ENCODE results near the gene JAM3. TPM values are rescaled to one million over a fixed set of nuclear protein-coding genes. Genes with fewer than 3 reads are reported as not detected.

JAM3 gene
- total and polyA plus RNA-seq, 9 of the 15 experiments (the other 6 are each of a cell fraction or from before 2014, with no cell fraction given), result 0.22 to 0.76 (median 0.40) TPM

- TF ChIP-seq ZNF347 (CRISPR knock-in tag; IDR thresholded peaks at IDR 0.05; ENCODE audit: low read depth) (no peak), KAT7 (CRISPR knock-in tag; IDR thresholded peaks at IDR 0.05; ENCODE audit: borderline replicate concordance) (no peak), BCL6 (CRISPR knock-in tag; IDR thresholded peaks at IDR 0.05) (no peak), ELF2 (CRISPR knock-in tag; IDR thresholded peaks at IDR 0.05) (no peak), ZBTB8A (IDR thresholded peaks at IDR 0.05; ENCODE audit: partially characterized antibody) (no peak), SIX5 (IDR thresholded peaks at IDR 0.05; ENCODE audit: borderline replicate concordance in 1 of 2, insufficient read depth in 1 of 2, low read depth in 1 of 2, low read length in 2 of 2) (no peak), ZNF668 (CRISPR knock-in tag; IDR thresholded peaks at IDR 0.05) (no peak), CHCHD3 (CRISPR knock-in tag; IDR thresholded peaks at IDR 0.05) (no peak), PREB (CRISPR knock-in tag; IDR thresholded peaks at IDR 0.05) (no peak), ZNF277 (CRISPR knock-in tag; IDR thresholded peaks at IDR 0.05; ENCODE audit: borderline replicate concordance) (no peak), MED1 (CRISPR knock-in tag; IDR thresholded peaks at IDR 0.05; ENCODE audit: borderline replicate concordance) (no peak), RAD21 (CRISPR knock-in tag; conservative IDR thresholded peaks at IDR 0.05 in 1 of 2, IDR thresholded peaks at IDR 0.05 in 1 of 2) (peak; percentile 55 to 82), ZNF316 (IDR thresholded peaks at IDR 0.05) (no peak), NFIX (CRISPR knock-in tag; IDR thresholded peaks at IDR 0.05; ENCODE audit: low read depth) (no peak), SRSF1 (IDR thresholded peaks at IDR 0.05; ENCODE audit: low read depth, low read length) (no peak), ZNF280B (CRISPR knock-in tag; IDR thresholded peaks at IDR 0.05) (no peak), FOXA3 (CRISPR knock-in tag; conservative IDR thresholded peaks at IDR 0.05 in 1 of 2, IDR thresholded peaks at IDR 0.05 in 1 of 2) (no peak), ZNF511 (CRISPR knock-in tag; IDR thresholded peaks at IDR 0.05) (no peak), GATAD2B (IDR thresholded peaks at IDR 0.05; ENCODE audit: borderline replicate concordance) (no peak), TFE3 (CRISPR knock-in tag; IDR thresholded peaks at IDR 0.05) (no peak), SIN3A (IDR thresholded peaks at IDR 0.05; ENCODE audit: borderline replicate concordance in 2 of 2, control insufficient read depth in 1 of 2, low read depth in 2 of 2, low read length in 2 of 2) (no peak)
These were observed 18.1 kb upstream of the JAM3 start (continued) for GRCh38 chr11:134050541-134051383.
